ENCODE results near the gene PURB.

DNA sequence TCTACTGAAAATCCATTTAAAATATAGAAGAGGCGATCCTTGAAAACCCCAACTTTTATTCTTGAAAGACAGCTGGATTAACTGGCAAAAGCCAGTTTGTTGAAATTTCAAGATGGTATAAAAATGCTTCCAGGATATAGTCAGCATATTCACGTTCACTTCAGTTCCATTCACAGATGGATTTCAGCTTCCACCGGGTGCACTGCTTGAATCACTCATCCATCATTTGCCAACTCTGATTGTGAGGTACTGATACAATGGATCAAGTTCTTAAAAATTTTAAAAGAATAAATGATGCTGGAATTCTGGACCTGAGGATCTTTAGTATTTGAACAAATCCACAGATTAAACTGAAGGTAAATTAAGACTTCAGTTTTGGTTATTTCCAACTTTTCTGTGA, 2.4 kb downstream of the PURB start:
- TF ChIP-seq, protein P1, sequence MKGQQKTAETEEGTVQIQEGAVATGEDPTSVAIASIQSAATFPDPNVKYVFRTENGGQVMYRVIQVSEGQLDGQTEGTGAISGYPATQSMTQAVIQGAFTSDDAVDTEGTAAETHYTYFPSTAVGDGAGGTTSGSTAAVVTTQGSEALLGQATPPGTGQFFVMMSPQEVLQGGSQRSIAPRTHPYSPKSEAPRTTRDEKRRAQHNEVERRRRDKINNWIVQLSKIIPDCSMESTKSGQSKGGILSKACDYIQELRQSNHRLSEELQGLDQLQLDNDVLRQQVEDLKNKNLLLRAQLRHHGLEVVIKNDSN (IDR thresholded peaks at IDR 0.05; ENCODE audit: borderline replicate concordance, extremely low read length, insufficient read depth, low read depth, low read length): no peak
- no peak for TF ChIP-seq CHD2 (IDR thresholded peaks at IDR 0.05; ENCODE audit: borderline replicate concordance, low read depth, low read length)
- TF ChIP-seq YY1 (IDR thresholded peaks at IDR 0.05; ENCODE audit: low read depth, low read length): no peak
- no peak for TF ChIP-seq ZNF24 (IDR thresholded peaks at IDR 0.05)
- TF ChIP-seq, protein P2, sequence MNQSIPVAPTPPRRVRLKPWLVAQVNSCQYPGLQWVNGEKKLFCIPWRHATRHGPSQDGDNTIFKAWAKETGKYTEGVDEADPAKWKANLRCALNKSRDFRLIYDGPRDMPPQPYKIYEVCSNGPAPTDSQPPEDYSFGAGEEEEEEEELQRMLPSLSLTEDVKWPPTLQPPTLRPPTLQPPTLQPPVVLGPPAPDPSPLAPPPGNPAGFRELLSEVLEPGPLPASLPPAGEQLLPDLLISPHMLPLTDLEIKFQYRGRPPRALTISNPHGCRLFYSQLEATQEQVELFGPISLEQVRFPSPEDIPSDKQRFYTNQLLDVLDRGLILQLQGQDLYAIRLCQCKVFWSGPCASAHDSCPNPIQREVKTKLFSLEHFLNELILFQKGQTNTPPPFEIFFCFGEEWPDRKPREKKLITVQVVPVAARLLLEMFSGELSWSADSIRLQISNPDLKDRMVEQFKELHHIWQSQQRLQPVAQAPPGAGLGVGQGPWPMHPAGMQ (IDR thresholded peaks at IDR 0.05; ENCODE audit: borderline replicate concordance): no peak
- TF ChIP-seq, protein P3, sequence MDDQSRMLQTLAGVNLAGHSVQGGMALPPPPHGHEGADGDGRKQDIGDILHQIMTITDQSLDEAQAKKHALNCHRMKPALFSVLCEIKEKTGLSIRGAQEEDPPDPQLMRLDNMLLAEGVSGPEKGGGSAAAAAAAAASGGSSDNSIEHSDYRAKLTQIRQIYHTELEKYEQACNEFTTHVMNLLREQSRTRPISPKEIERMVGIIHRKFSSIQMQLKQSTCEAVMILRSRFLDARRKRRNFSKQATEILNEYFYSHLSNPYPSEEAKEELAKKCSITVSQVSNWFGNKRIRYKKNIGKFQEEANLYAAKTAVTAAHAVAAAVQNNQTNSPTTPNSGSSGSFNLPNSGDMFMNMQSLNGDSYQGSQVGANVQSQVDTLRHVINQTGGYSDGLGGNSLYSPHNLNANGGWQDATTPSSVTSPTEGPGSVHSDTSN (IDR thresholded peaks at IDR 0.05; ENCODE audit: insufficient replicate concordance, low read depth, low read length): no peak
- TF ChIP-seq, protein P4, sequence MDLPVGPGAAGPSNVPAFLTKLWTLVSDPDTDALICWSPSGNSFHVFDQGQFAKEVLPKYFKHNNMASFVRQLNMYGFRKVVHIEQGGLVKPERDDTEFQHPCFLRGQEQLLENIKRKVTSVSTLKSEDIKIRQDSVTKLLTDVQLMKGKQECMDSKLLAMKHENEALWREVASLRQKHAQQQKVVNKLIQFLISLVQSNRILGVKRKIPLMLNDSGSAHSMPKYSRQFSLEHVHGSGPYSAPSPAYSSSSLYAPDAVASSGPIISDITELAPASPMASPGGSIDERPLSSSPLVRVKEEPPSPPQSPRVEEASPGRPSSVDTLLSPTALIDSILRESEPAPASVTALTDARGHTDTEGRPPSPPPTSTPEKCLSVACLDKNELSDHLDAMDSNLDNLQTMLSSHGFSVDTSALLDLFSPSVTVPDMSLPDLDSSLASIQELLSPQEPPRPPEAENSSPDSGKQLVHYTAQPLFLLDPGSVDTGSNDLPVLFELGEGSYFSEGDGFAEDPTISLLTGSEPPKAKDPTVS (IDR thresholded peaks at IDR 0.05; ENCODE audit: low read depth, low read length): no peak
- TF ChIP-seq MYC (IDR thresholded peaks at IDR 0.05; ENCODE audit: insufficient read depth, insufficient read length, insufficient replicate concordance, low read length, severe bottlenecking): no peak
- no peak for TF ChIP-seq BRCA1 (IDR thresholded peaks at IDR 0.05; ENCODE audit: low read depth, low read length)
- TF ChIP-seq, protein P5, sequence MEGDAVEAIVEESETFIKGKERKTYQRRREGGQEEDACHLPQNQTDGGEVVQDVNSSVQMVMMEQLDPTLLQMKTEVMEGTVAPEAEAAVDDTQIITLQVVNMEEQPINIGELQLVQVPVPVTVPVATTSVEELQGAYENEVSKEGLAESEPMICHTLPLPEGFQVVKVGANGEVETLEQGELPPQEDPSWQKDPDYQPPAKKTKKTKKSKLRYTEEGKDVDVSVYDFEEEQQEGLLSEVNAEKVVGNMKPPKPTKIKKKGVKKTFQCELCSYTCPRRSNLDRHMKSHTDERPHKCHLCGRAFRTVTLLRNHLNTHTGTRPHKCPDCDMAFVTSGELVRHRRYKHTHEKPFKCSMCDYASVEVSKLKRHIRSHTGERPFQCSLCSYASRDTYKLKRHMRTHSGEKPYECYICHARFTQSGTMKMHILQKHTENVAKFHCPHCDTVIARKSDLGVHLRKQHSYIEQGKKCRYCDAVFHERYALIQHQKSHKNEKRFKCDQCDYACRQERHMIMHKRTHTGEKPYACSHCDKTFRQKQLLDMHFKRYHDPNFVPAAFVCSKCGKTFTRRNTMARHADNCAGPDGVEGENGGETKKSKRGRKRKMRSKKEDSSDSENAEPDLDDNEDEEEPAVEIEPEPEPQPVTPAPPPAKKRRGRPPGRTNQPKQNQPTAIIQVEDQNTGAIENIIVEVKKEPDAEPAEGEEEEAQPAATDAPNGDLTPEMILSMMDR (IDR thresholded peaks at IDR 0.05 in 2 of 3, conservative IDR thresholded peaks at IDR 0.05 in 1 of 3; ENCODE audit: control insufficient read depth in 2 of 3, extremely low read depth in 1 of 3, insufficient read depth in 1 of 3, low read depth in 3 of 3, low read length in 3 of 3): no peak
